ENCODE measurements around the gene MRTFA. TPM values are rescaled to one million over a fixed set of nuclear protein-coding genes. Genes with fewer than 3 reads are reported as not detected.

MRTFA gene
- total RNA-seq: 35.3 and 57.3 TPM in 2 replicates

DNA sequence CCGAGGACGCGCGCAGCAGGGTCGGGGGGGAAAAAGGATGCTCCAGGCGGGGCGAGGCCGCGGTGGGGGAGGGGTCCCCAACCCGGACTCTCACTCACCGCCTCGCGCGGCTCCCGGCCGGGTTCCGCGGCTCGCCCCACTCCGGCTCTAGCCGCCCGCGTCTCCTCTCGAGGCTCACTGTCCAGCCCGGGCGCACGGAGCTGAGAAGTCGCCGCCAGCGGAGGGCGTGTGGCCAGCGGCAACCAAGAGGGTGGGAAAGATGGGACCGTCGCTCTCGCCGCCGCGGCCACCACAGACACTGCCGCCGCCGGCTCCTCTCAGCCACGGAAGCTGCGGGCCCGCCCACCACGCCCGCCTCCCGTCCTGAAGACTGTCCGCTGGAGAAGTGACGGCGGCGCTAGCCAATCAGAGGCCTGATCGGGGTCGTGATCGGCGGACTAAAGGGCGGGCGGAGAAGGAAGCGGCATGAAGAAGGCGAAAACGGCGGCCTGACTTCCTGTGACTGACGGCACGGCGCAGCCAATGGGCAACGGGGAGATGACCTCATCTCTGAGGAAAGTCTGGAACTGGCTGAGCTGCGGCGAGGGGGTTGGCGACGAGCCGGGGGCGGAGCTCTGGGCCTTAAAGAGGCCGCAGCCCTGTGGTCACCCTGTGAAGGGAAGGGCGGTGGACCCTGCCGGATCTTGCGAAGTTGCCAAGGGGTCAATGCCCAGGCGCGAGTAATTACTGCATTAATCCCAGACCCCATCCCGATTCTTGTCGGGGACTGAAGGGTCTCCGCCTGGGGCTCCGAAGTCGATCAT, at the start of gene MRTFA:
MRTFA (minus strand) TSS at position 340 of the 803 bp plus-strand sequence.

GRCh38 chr22:40679249-40679963, 42.9 kb upstream of the MRTFA start, which contains the start of gene MCHR1:
Gene MCHR1 (plus strand): TSS chr22:40679484. CDS start chr22:40679653, 169 bp downstream.

Other genes starting within 250 kb of the MRTFA start
- 0.39 TPM in 1 of 2 replicates, not detected in the other for gene MCHR1, start 42.8 kb upstream of the MRTFA start, total RNA-seq
- 12.8 and 14.4 TPM in 2 replicates for gene SLC25A17, start 182.6 kb upstream of the MRTFA start, total RNA-seq
- gene ST13, start 219.9 kb upstream of the MRTFA start, total RNA-seq: 104 and 144 TPM in 2 replicates
- 8.5 and 9.4 TPM in 2 replicates for gene XPNPEP3, start 220.4 kb upstream of the MRTFA start, total RNA-seq
- not detected in 2 replicates for gene DNAJB7, start 225.4 kb upstream of the MRTFA start, total RNA-seq

All from cardiac ventricle fibroblast (primary cell).